Upper lobe of right lung (tissue), 1 donor: ENCODE data around the gene NRSN2. TPM values are rescaled to one million over a fixed set of nuclear protein-coding genes. Genes with fewer than 3 reads are reported as not detected.
"Not testable (repeated sequence)": the region's sequence is repeated elsewhere in the genome, so short reads cannot be mapped to it uniquely, and the experiment has no call there.

Source experiments
- ATAC-seq: fragments of 200-7000 bp; cut with Tn5 transposase; one replicate; pipeline ENCODE4 v1.9.1; 2020; ENCODE audit warnings: mild to moderate bottlenecking, moderate library complexity
- DNase-seq: peaks from one replicate; pipeline ENCODE4 v3.0.0-alpha.2; 2020
- H3K27ac ChIP-seq: fragments of 200-600 bp; one replicate; pipeline ENCODE4 v1.8.0; 2022
- H3K27me3 ChIP-seq: fragments of 200-600 bp; one replicate; pipeline ENCODE4 v1.8.0; 2022; ENCODE audit warnings: mild to moderate bottlenecking
- H3K36me3 ChIP-seq: fragments of 200-600 bp; one replicate; pipeline ENCODE4 v1.8.0; 2022
- H3K4me1 ChIP-seq: fragments of 200-600 bp; one replicate; pipeline ENCODE4 v1.8.0; 2022
- H3K4me3 ChIP-seq: fragments of 200-600 bp; one replicate; pipeline ENCODE4 v1.8.0; 2022; ENCODE audit warnings: mild to moderate bottlenecking
- H3K9me3 ChIP-seq: fragments of 200-600 bp; one replicate; pipeline ENCODE4 v1.8.0; 2022
- intact Hi-C: fragments of 100-400 bp; cut with DNase I; formaldehyde crosslinking; loops from one replicate; pipeline ENCODE4 v1.11.0; 2022
- total RNA-seq: library from RNA; stranded (reverse); fragmentation: NEBNext Ultra II Directional; extraction: Animal tissue kit (Norgen Biotek cat#: 25700); gene quantifications from one replicate; pipeline ENCODE4 v1.2.1, GENCODE V29; 2021
- TF ChIP-seq, protein P1 (sequence below): fragments of 200-600 bp; IDR thresholded peaks from one replicate; pipeline ENCODE4 v1.8.0; 2022; ENCODE audit warnings: antibody characterized with exemption
- donor health status: DM: no; HTN: yes; CAD: no; lungs with severe emphysema.

The NRSN2 gene
- total RNA-seq, 1 donor from 2014 or later: 19.9 TPM

DNA sequence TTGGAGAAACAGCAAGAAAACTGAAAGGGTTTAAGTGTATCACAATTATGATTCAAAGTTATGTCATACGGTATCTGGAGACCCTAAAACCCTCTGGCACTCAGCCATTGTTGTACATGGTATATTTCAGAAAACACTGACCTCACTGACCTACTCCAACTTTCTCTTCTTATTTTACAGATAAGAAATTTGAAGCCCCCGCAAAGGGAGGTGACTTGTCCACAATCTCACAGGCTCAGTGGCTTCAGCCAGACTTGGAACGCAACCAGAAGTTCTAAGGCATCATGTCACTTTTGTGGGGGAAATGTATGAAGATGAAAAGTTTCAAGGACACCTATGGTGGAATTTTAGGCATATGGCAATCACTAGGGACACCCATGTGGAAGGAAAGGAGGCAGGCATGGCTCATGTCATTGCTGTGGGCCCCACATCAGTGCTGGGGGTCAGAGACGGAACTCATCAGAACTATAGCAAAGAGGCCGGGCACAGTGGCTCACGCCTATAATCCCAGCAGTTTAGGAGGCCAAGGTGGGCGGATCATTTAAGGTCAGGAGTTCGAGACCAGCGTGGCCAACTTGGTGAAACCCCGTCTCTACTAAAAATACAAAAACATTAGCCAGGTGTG lies 28.5 kb downstream of the NRSN2 start:
- H3K4me3 ChIP-seq: no peak overlapping the region
- TF ChIP-seq, protein P1, sequence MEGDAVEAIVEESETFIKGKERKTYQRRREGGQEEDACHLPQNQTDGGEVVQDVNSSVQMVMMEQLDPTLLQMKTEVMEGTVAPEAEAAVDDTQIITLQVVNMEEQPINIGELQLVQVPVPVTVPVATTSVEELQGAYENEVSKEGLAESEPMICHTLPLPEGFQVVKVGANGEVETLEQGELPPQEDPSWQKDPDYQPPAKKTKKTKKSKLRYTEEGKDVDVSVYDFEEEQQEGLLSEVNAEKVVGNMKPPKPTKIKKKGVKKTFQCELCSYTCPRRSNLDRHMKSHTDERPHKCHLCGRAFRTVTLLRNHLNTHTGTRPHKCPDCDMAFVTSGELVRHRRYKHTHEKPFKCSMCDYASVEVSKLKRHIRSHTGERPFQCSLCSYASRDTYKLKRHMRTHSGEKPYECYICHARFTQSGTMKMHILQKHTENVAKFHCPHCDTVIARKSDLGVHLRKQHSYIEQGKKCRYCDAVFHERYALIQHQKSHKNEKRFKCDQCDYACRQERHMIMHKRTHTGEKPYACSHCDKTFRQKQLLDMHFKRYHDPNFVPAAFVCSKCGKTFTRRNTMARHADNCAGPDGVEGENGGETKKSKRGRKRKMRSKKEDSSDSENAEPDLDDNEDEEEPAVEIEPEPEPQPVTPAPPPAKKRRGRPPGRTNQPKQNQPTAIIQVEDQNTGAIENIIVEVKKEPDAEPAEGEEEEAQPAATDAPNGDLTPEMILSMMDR: no peak
- H3K9me3 ChIP-seq: no peaks in the 10 kb centered on the region
- peaks cover 34% of the 10 kb centered on the region for H3K4me1 ChIP-seq
- DNase-seq (no peak), ATAC-seq (no peak)
- no peaks in the 10 kb centered on the region for H3K27me3 ChIP-seq
- H3K36me3 ChIP-seq: no peaks in the 10 kb centered on the region
- intact Hi-C loops: no loop called here
- H3K27ac ChIP-seq: no peak overlapping the region

- DNase-seq (no peak), ATAC-seq (no peak)
- no peak overlapping the region for H3K27ac ChIP-seq
- H3K4me1 ChIP-seq: peaks cover 27% of the 10 kb centered on the region
- TF ChIP-seq, protein P1: no peak
- H3K36me3 ChIP-seq: no peaks in the 10 kb centered on the region
- intact Hi-C loops: no loop called here
- H3K4me3 ChIP-seq: no peak overlapping the region
- H3K9me3 ChIP-seq: no peaks in the 10 kb centered on the region
- H3K27me3 ChIP-seq: no peaks in the 10 kb centered on the region
These were observed 29.2 kb downstream of the NRSN2 start for GRCh38 chr20:376089-376488.

GRCh38 chr20:376750-377149 lies 29.8 kb downstream of the NRSN2 start:
- DNase-seq (no peak), ATAC-seq (no peak)
- Histone ChIP-seq H3K27me3 (no peaks in the 10 kb centered on the region), H3K36me3 (no peaks in the 10 kb centered on the region), H3K4me3 (no peak overlapping the region), H3K9me3 (no peaks in the 10 kb centered on the region), H3K4me1 (peaks cover 21% of the 10 kb centered on the region), H3K27ac (no peak overlapping the region)
- TF ChIP-seq, protein P1: no peak
- intact Hi-C loops: no loop called here

GRCh38 chr20:377578-377977 lies 30.7 kb downstream of the NRSN2 start:
- H3K36me3 ChIP-seq, H3K27ac ChIP-seq, H3K9me3 ChIP-seq, H3K27me3 ChIP-seq, intact Hi-C loops, H3K4me3 ChIP-seq, ATAC-seq, DNase-seq: not testable (repeated sequence)
- peaks cover 12% of the 10 kb centered on the region for H3K4me1 ChIP-seq

DNA sequence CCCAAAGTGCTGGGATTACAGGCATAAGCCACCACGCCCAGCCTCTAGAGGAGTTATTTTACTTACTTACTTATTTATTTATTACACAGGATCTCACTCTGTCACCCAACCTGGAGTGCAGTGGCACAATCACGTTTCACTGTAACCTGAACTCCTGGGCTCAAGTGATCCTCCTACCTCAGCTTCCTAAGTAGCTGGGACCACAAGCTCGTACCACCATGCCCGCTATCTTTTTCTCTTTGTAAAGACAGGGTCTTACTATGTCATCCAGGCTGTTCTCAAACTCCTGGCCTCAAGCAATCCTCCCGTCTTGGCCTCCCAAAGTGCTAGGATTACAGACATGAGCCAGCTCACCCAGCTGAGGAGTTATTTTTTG lies 32.0 kb downstream of the NRSN2 start:
- TF ChIP-seq, protein P1: no peak
- Histone ChIP-seq H3K4me1 (no peaks in the 10 kb centered on the region), H3K4me3 (no peak overlapping the region), H3K27me3 (no peaks in the 10 kb centered on the region), H3K9me3 (no peaks in the 10 kb centered on the region), H3K36me3 (no peaks in the 10 kb centered on the region), H3K27ac (no peak overlapping the region)
- ATAC-seq (no peak), DNase-seq (no peak)
- intact Hi-C loops: no loop called here

GRCh38 chr20:380763-381580 lies 34.1 kb downstream of the NRSN2 start:
- TF ChIP-seq, protein P1: no peak
- Histone ChIP-seq H3K9me3 (no peaks in the 10 kb centered on the region), H3K4me3 (peak overlapping the region; percentile 82), H3K27ac (peak overlapping the region; percentile 82), H3K27me3 (no peaks in the 10 kb centered on the region), H3K36me3 (no peaks in the 10 kb centered on the region), H3K4me1 (no peaks in the 10 kb centered on the region)
- DNase-seq (peak; percentile 88), ATAC-seq (peak; percentile 79)
- intact Hi-C loops: no loop called here
